Astrocyte (in vitro differentiated cells and primary cell): ENCODE measurements around the gene PEX26. TPM values are rescaled to one million over a fixed set of nuclear protein-coding genes. Genes with fewer than 3 reads are reported as not detected.

Experiments used
- DNase-seq: peaks from one replicate; pipeline ENCODE4 v3.0.0-alpha.2; 2010; ENCODE audit warnings: low read depth
- FAIRE-seq: peaks from 2 replicates; lab custom pipeline; 2011; peaks lifted over from hg19 to GRCh38; lab: Jason Lieb, UNC
- H2AFZ ChIP-seq: 2 replicates; pipeline ENCODE4 v1.6.0; 2012; ENCODE audit warnings: low read depth, low read length, inconsistent platforms
- H3K27ac ChIP-seq: 2 replicates; pipeline ENCODE4 v1.5.1; 2011; ENCODE audit warnings: low read depth, low read length, inconsistent platforms
- H3K27me3 ChIP-seq: 2 replicates; pipeline ENCODE4 v1.6.0; 2011; ENCODE audit warnings: low read length, inconsistent platforms; ENCODE audit not compliant: insufficient read depth
- H3K36me3 ChIP-seq: 2 replicates; pipeline ENCODE4 v1.5.1; 2011; ENCODE audit warnings: low read length, inconsistent platforms; ENCODE audit not compliant: insufficient read depth
- H3K4me1 ChIP-seq: 2 replicates; pipeline ENCODE4 v1.5.1; 2011; ENCODE audit warnings: low read length, inconsistent platforms; ENCODE audit not compliant: insufficient read depth
- H3K4me2 ChIP-seq: 2 replicates; pipeline ENCODE4 v1.6.0; 2012; ENCODE audit warnings: low read length, inconsistent platforms
- H3K4me3 ChIP-seq: 2 replicates; pipeline ENCODE4 v1.5.1; 2011; ENCODE audit warnings: low read depth, mild to moderate bottlenecking, low read length, inconsistent platforms; ENCODE audit not compliant: insufficient read depth
- H3K79me2 ChIP-seq: 2 replicates; pipeline ENCODE4 v1.6.0; 2012; ENCODE audit warnings: mild to moderate bottlenecking, low read length, inconsistent platforms; ENCODE audit not compliant: insufficient read depth
- H3K9ac ChIP-seq: 2 replicates; pipeline ENCODE4 v1.6.0; 2012; ENCODE audit warnings: mild to moderate bottlenecking, low read length, inconsistent platforms
- H3K9me3 ChIP-seq: 2 replicates; pipeline ENCODE4 v1.5.1; 2012; ENCODE audit warnings: low read depth, mild to moderate bottlenecking, low read length, inconsistent platforms; ENCODE audit not compliant: insufficient read depth
- H4K20me1 ChIP-seq: 2 replicates; pipeline ENCODE4 v1.6.0; 2012; ENCODE audit warnings: low read length, inconsistent platforms; ENCODE audit not compliant: insufficient read depth
- H3K27ac Mint-ChIP-seq: one replicate; pipeline ENCODE4 v1.8.0; 2021; ENCODE audit warnings: mild to moderate bottlenecking, mixed read lengths; ENCODE audit not compliant: unreplicated experiment
- H3K27me3 Mint-ChIP-seq: one replicate; pipeline ENCODE4 v1.8.0; 2021; ENCODE audit warnings: low read depth, mixed read lengths; ENCODE audit not compliant: unreplicated experiment
- H3K36me3 Mint-ChIP-seq: one replicate; pipeline ENCODE4 v1.8.0; 2021; ENCODE audit warnings: low read depth, mixed read lengths; ENCODE audit not compliant: unreplicated experiment
- H3K4me1 Mint-ChIP-seq: one replicate; pipeline ENCODE4 v1.8.0; 2021; ENCODE audit warnings: low read depth, mixed read lengths; ENCODE audit not compliant: unreplicated experiment
- H3K4me3 Mint-ChIP-seq: one replicate; pipeline ENCODE4 v1.8.0; 2021; ENCODE audit warnings: mild to moderate bottlenecking, moderate library complexity, mixed read lengths; ENCODE audit not compliant: unreplicated experiment
- H3K9me3 Mint-ChIP-seq: one replicate; pipeline ENCODE4 v1.8.0; 2021; ENCODE audit warnings: mild to moderate bottlenecking, mixed read lengths; ENCODE audit not compliant: unreplicated experiment
- CTCF ChIP-seq: IDR thresholded peaks from 2 replicates; pipeline ENCODE4 v1.5.1; 2011; ENCODE audit warnings: low read depth, mild to moderate bottlenecking, inconsistent platforms, low read length, moderate library complexity; ENCODE audit not compliant: insufficient read depth
- EZH2 ChIP-seq: IDR thresholded peaks from 2 replicates; pipeline ENCODE4 v1.6.1; 2012; ENCODE audit warnings: mild to moderate bottlenecking, low read length, inconsistent platforms; ENCODE audit not compliant: insufficient read depth
- total RNA-seq: library from RNA; stranded (reverse); gene quantifications from 2 replicates; pipeline ENCODE4 v1.2.1, GENCODE V29; 2021

PEX26 gene
- total RNA-seq, 1 donor from 2014 or later: 41.9 TPM

DNA sequence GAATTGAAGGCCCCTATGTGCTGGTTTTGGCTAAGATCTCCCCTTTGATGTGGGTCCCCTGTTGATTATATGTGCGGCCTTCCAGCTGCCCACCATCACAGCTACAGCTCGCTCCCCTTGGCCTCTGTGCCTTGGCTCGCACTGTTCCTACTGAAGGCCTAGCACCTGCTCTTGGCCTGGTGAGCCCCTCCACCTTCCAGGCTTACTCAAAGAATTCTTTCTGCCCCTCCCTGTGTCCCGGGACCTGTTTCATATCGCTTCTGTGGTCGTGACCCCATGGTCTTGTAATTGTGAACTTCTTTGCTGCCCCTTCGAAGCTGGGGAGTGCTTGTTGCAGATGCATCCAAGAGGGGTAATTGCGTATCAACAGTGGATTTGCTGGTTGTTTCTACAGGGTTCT is 12.5 kb downstream of the PEX26 start:
- Mint-ChIP-seq H3K4me3 (no peak overlapping the region), H3K27ac (no peak overlapping the region), H3K27me3 (no peaks in the 10 kb centered on the region), H3K4me1 (peaks cover 6% of the 10 kb centered on the region), H3K36me3 (peaks cover 24% of the 10 kb centered on the region), H3K9me3 (no peaks in the 10 kb centered on the region)
- H3K27me3 ChIP-seq: no peaks in the 10 kb centered on the region
- H3K4me2 ChIP-seq: no peak overlapping the region
- H3K27ac ChIP-seq: no peak overlapping the region
- H4K20me1 ChIP-seq: peaks cover 14% of the 10 kb centered on the region
- DNase-seq (no peak), FAIRE-seq (no peak)
- peaks cover 13% of the 10 kb centered on the region for H3K36me3 ChIP-seq
- no peaks in the 10 kb centered on the region for H3K4me1 ChIP-seq
- H3K79me2 ChIP-seq: peaks cover 3% of the 10 kb centered on the region
- TF ChIP-seq CTCF (no peak), EZH2 (no peak)
- H3K4me3 ChIP-seq: no peak overlapping the region
- no peaks in the 10 kb centered on the region for H3K9me3 ChIP-seq
- no peak overlapping the region for H2AFZ ChIP-seq
- no peak overlapping the region for H3K9ac ChIP-seq

DNA sequence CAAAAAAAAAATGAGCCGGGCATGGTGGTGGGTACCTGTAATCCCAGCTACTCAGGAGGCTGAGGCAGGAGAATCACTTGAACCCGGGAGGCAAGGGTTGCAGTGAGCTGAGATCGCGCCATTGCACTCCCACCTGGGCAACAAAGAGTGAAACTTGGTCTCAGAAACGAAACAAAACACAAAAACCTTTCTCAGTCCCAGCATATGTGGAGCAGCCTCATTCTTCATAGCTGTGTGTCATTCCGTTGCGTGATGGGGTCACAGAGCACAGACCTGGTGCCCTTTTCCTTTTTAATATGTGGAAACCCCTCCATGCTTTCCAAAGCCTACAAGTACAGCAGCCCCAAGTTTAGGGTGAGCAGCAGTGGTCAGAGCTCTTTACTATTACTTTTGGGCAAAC is 13.7 kb downstream of the PEX26 start:
- no peak for DNase-seq
- Histone ChIP-seq H4K20me1 (peaks cover 13% of the 10 kb centered on the region), H3K9ac (no peak overlapping the region), H3K4me2 (peak overlapping the region; percentile 26), H3K79me2 (peaks cover 3% of the 10 kb centered on the region), H3K27ac (no peak overlapping the region), H3K9me3 (no peaks in the 10 kb centered on the region), H2AFZ (no peak overlapping the region), H3K4me1 (no peaks in the 10 kb centered on the region), H3K27me3 (no peaks in the 10 kb centered on the region), H3K36me3 (peaks cover 5% of the 10 kb centered on the region), H3K4me3 (no peak overlapping the region)
- no peaks in the 10 kb centered on the region for H3K9me3 Mint-ChIP-seq
- peaks cover 6% of the 10 kb centered on the region for H3K4me1 Mint-ChIP-seq
- no peak overlapping the region for H3K4me3 Mint-ChIP-seq
- no peak for FAIRE-seq
- no peak overlapping the region for H3K27ac Mint-ChIP-seq
- TF ChIP-seq CTCF (no peak), EZH2 (no peak)
- H3K27me3 Mint-ChIP-seq: no peaks in the 10 kb centered on the region
- H3K36me3 Mint-ChIP-seq: peaks cover 29% of the 10 kb centered on the region

DNA sequence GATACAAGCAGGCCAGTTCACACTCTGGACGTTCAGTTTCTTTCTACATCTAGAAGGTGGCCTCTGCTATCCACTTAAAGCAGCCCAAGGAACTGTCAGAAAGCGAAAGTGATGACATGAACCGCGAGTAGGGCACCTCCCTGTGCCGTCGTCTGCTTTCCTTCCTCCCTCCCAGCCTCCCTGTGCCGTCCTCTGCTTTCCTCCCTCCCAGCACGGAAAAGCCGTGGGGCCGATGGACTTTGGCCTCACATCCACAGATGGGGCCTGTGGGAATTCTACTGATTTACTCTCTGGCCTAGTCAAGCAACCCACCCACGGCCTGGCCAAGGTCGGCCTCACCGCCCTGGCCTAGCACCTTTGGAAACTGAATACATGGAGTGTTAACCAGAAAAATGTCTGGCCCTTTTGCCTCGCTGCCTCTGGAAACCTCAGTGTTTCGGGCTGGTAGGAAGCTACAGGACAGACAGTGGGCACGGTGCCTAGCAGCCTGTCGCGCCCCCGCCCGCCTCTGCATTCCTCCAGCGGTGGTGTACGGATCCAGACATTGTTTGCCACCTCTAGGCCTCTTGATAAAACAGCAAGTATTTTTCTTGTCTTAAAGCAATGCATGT is 14.2 kb downstream of the PEX26 start:
- Histone ChIP-seq H3K79me2 (peaks cover 3% of the 10 kb centered on the region), H3K27me3 (no peaks in the 10 kb centered on the region), H3K27ac (no peak overlapping the region), H3K4me1 (no peaks in the 10 kb centered on the region), H4K20me1 (peaks cover 13% of the 10 kb centered on the region), H3K9ac (peak overlapping the region; percentile 14), H3K4me3 (no peak overlapping the region), H3K9me3 (no peaks in the 10 kb centered on the region), H2AFZ (no peak overlapping the region), H3K36me3 (peaks cover 4% of the 10 kb centered on the region), H3K4me2 (peak overlapping the region; percentile 26)
- Mint-ChIP-seq H3K9me3 (peaks cover 4% of the 10 kb centered on the region), H3K36me3 (peaks cover 33% of the 10 kb centered on the region), H3K27ac (no peak overlapping the region), H3K4me1 (peaks cover 6% of the 10 kb centered on the region), H3K27me3 (no peaks in the 10 kb centered on the region), H3K4me3 (no peak overlapping the region)
- no peak for FAIRE-seq
- no peak for TF ChIP-seq CTCF
- TF ChIP-seq EZH2: no peak
- DNase-seq: peak; percentile 56
